Subcutaneous adipose tissue (tissue), 4 donors: ENCODE measurements around the gene ELFN1. TPM values are rescaled to one million over a fixed set of nuclear protein-coding genes. Genes with fewer than 3 reads are reported as not detected.

Experiments used
- CTCF ChIP-seq: fragments of 450-650 bp; IDR thresholded peaks from one replicate; pipeline ENCODE4 v1.5.1; 2016; ENCODE audit warnings: low read depth, mild to moderate bottlenecking, control low read depth, antibody characterized with exemption, moderate library complexity
- total RNA-seq, 4 donors: library from RNA; depleted of rRNA; stranded (reverse); fragments of >200 nt; gene quantifications; one replicate each; pipeline ENCODE4 v1.1.0, GENCODE V29; 2016

ELFN1 gene
- total RNA-seq, 4 donors from 2014 or later = 0.51 to 3.6 (median 0.85) TPM

- no peak for TF ChIP-seq CTCF
Measured at GRCh38 chr7:1695800-1696454, 25.9 kb downstream of the ELFN1 start.

GRCh38 chr7:1696671-1697498, 26.8 kb downstream of the ELFN1 start:
- TF ChIP-seq CTCF = no peak

- no peak for TF ChIP-seq CTCF
Measured at GRCh38 chr7:1697499-1698125, 27.5 kb downstream of the ELFN1 start.

- TF ChIP-seq CTCF = no peak
Measured at GRCh38 chr7:1698201-1698600, 28.1 kb downstream of the ELFN1 start.

- TF ChIP-seq CTCF = no peak
Measured at GRCh38 chr7:1698951-1699350, 28.9 kb downstream of the ELFN1 start.

GRCh38 chr7:1700086-1700485, 30.0 kb downstream of the ELFN1 start:
- TF ChIP-seq CTCF = no peak
